ENCODE measurements around the gene SACS.

SACS gene

GRCh38 chr13:23292586-23292985 lies 140.9 kb downstream of the SACS start:
- in situ Hi-C loops (cut with MboI; ENCODE audit: low pct_unique_long_range_greater_than_20kb, low sequenced_read_pairs, unreplicated experiment): no loop called here
- no peak for DNase-seq (ENCODE audit: low spot score)
- no peak for TF ChIP-seq CTCF (IDR thresholded peaks at IDR 0.05; ENCODE audit: extremely low read depth, insufficient read depth, missing control alignments)

- TF ChIP-seq CTCF (IDR thresholded peaks at IDR 0.05; ENCODE audit: extremely low read depth, insufficient read depth, missing control alignments): no peak
- in situ Hi-C loops (cut with MboI; ENCODE audit: low pct_unique_long_range_greater_than_20kb, low sequenced_read_pairs, unreplicated experiment): no loop called here
- no peak for DNase-seq (ENCODE audit: low spot score)
Observed at GRCh38 chr13:23289917-23290357, 143.6 kb downstream of the SACS start.

- in situ Hi-C loops (cut with MboI; ENCODE audit: low pct_unique_long_range_greater_than_20kb, low sequenced_read_pairs, unreplicated experiment): no loop called here
- TF ChIP-seq CTCF (IDR thresholded peaks at IDR 0.05; ENCODE audit: extremely low read depth, insufficient read depth, missing control alignments): no peak
- no peak for DNase-seq (ENCODE audit: low spot score)
Observed at GRCh38 chr13:23288995-23289394, 144.5 kb downstream of the SACS start.

GRCh38 chr13:23288564-23288963 lies 144.9 kb downstream of the SACS start:
- TF ChIP-seq CTCF (IDR thresholded peaks at IDR 0.05; ENCODE audit: extremely low read depth, insufficient read depth, missing control alignments): no peak
- in situ Hi-C loops (cut with MboI; ENCODE audit: low pct_unique_long_range_greater_than_20kb, low sequenced_read_pairs, unreplicated experiment): no loop called here
- no peak for DNase-seq (ENCODE audit: low spot score)

GRCh38 chr13:23279321-23279720 lies 154.2 kb downstream of the SACS start:
- in situ Hi-C loops (cut with MboI; ENCODE audit: low pct_unique_long_range_greater_than_20kb, low sequenced_read_pairs, unreplicated experiment): no loop called here
- no peak for DNase-seq (ENCODE audit: low spot score)
- TF ChIP-seq CTCF (IDR thresholded peaks at IDR 0.05; ENCODE audit: extremely low read depth, insufficient read depth, missing control alignments): no peak

All from GM13977 (cell line).